HepG2 (cell line): ENCODE data around the gene ZNF148. TPM values are rescaled to one million over a fixed set of nuclear protein-coding genes. Genes with fewer than 3 reads are reported as not detected.

Source experiments
- ATAC-seq: fragments of 200-7000 bp; cut with Tn5 transposase; 3 replicates; pipeline ENCODE4 v1.9.1; 2020; ENCODE audit warnings: mild to moderate bottlenecking, moderate library complexity
- BruUV-seq: library from RNA; stranded (reverse); fragments of 400-500 nt; replicated peaks from 2 replicates; lab custom pipeline; 2021; lab: Mats Ljungman, UMichigan
- CTCF ChIA-PET: fragments of 300-600 bp; formaldehyde crosslinking; extraction: SDS; loops from one replicate; lab custom pipeline; 2021; ENCODE audit warnings: low total read pairs, inconsistent platforms, low intra/inter-chr PET ratio; lab: Yijun Ruan, JAX
- POLR2A ChIA-PET: fragments of 350-600 bp; sonication (Branson Sonifier 250); formaldehyde crosslinking; loops from one replicate; lab custom pipeline; 2020; ENCODE audit warnings: antibody characterized with exemption, inconsistent platforms; lab: Yijun Ruan, JAX
- DNase-seq: peaks from one replicate; pipeline ENCODE4 v3.0.0-alpha.2; 2015; ENCODE audit warnings: low spot score
- FAIRE-seq: peaks from 3 replicates; lab custom pipeline; 2011; peaks lifted over from hg19 to GRCh38; lab: Jason Lieb, UNC
- H2AFZ ChIP-seq: one replicate; pipeline ENCODE4 v1.6.1; 2011; ENCODE audit warnings: low read length, inconsistent platforms
- H3K27ac ChIP-seq: fragments of 300-600 bp; 3 replicates; pipeline ENCODE4 v1.8.0; 2011; ENCODE audit warnings: mixed run types, mild to moderate bottlenecking, mixed read lengths, low read length, inconsistent platforms; ENCODE audit not compliant: insufficient read depth; ENCODE audit errors: extremely low read length
- H3K27me3 ChIP-seq, 2 experiments: fragments of 200-600 bp in 1 of 2; 2 replicates in 1 of 2; 3 replicates in 1 of 2; pipeline versions ENCODE4 v1.6.0 to v1.8.0; 2011; ENCODE audit warnings: low read length in 2 of 2, mild to moderate bottlenecking in 2 of 2, moderate library complexity in 2 of 2, inconsistent platforms in 1 of 2; ENCODE audit not compliant: insufficient read depth in 2 of 2, control insufficient read depth in 1 of 2
- H3K36me3 ChIP-seq, 2 experiments: fragments of 200-600 bp in 1 of 2; replicated peaks in 1 of 2; 2 replicates in 1 of 2; 3 replicates in 1 of 2; pipeline versions ENCODE4 v1.5.1 to v1.8.0; 2011; ENCODE audit warnings: low read length in 2 of 2, inconsistent platforms in 1 of 2; ENCODE audit not compliant: insufficient read depth in 2 of 2, control insufficient read depth in 1 of 2
- H3K4me1 ChIP-seq: 2 replicates; pipeline ENCODE4 v1.5.1; 2012; ENCODE audit warnings: low read length, inconsistent platforms; ENCODE audit not compliant: insufficient read depth
- H3K4me2 ChIP-seq: 2 replicates; pipeline ENCODE4 v1.6.0; 2011; ENCODE audit warnings: low read depth, low read length, inconsistent platforms
- H3K4me3 ChIP-seq, 3 experiments: fragments of 200-600 bp in 1 of 3; sonication (generic), shearing (Covaris generic) in 1 of 3; replicated peaks in 1 of 3; 2 replicates each; pipeline ENCODE4 v1.5.1; 2011 to 2016; ENCODE audit warnings: low read length in 3 of 3, inconsistent platforms in 2 of 3, low read depth in 2 of 3, mild to moderate bottlenecking in 2 of 3, control low read depth in 1 of 3, mixed read lengths in 1 of 3; ENCODE audit not compliant: insufficient read depth in 1 of 3
- H3K79me2 ChIP-seq: one replicate; pipeline ENCODE4 v1.6.1; 2011; ENCODE audit warnings: low read length, inconsistent platforms; ENCODE audit not compliant: insufficient read depth
- H3K9ac ChIP-seq: 2 replicates; pipeline ENCODE4 v1.6.0; 2011; ENCODE audit warnings: mild to moderate bottlenecking, low read depth, low read length, inconsistent platforms; ENCODE audit not compliant: insufficient read depth
- H3K9me3 ChIP-seq: 2 replicates; pipeline ENCODE4 v1.5.1; 2012; ENCODE audit warnings: mild to moderate bottlenecking, low read length
- H4K20me1 ChIP-seq: 2 replicates; pipeline ENCODE4 v1.6.0; 2011; ENCODE audit warnings: inconsistent platforms, mild to moderate bottlenecking, low read length, moderate library complexity; ENCODE audit not compliant: insufficient read depth
- CCDC6 ChIP-seq: sonication (generic); formaldehyde crosslinking; IDR thresholded peaks from 2 replicates; pipeline ENCODE4 v1.8.1; 2022; ENCODE audit warnings: mild to moderate bottlenecking, missing genetic modification reagents, moderate library complexity
- DMAP1 ChIP-seq: IDR thresholded peaks from 2 replicates; pipeline ENCODE4 v1.6.1; 2016
- ETS1 ChIP-seq: sonication (generic); formaldehyde crosslinking; IDR thresholded peaks from 2 replicates; pipeline ENCODE4 v1.4.0; 2020; ENCODE audit warnings: missing genetic modification reagents
- PPARG ChIP-seq: conservative IDR thresholded peaks from 2 replicates; pipeline ENCODE4 v1.6.1; 2016; ENCODE audit warnings: missing biosample characterization, missing genetic modification reagents
- TEF ChIP-seq: sonication (generic); formaldehyde crosslinking; IDR thresholded peaks from 2 replicates; pipeline ENCODE4 v1.5.0; 2020; ENCODE audit warnings: missing genetic modification reagents
- ZIK1 ChIP-seq: sonication (generic); formaldehyde crosslinking; IDR thresholded peaks from 2 replicates; pipeline ENCODE4 v1.5.0; 2020; ENCODE audit warnings: mild to moderate bottlenecking, low read depth, missing genetic modification reagents, borderline replicate concordance
- ZKSCAN1 ChIP-seq: fragments of 150-350 bp; IDR thresholded peaks from 2 replicates; pipeline ENCODE4 v1.6.1; 2014; ENCODE audit warnings: low read length
- ZNF256 ChIP-seq: sonication (generic); formaldehyde crosslinking; conservative IDR thresholded peaks from 2 replicates; pipeline ENCODE4 v1.4.0; 2020; ENCODE audit warnings: missing genetic modification reagents
- ZNF292 ChIP-seq: sonication (generic); formaldehyde crosslinking; IDR thresholded peaks from 2 replicates; pipeline ENCODE4 v1.8.1; 2022; ENCODE audit warnings: mild to moderate bottlenecking, low read depth, missing genetic modification reagents, borderline replicate concordance
- ZNF44 ChIP-seq: sonication (generic); formaldehyde crosslinking; IDR thresholded peaks from 2 replicates; pipeline ENCODE4 v1.5.1; 2020; ENCODE audit warnings: mild to moderate bottlenecking, missing genetic modification reagents
- ZNF460 ChIP-seq: sonication (generic); formaldehyde crosslinking; IDR thresholded peaks from 2 replicates; pipeline ENCODE4 v1.5.1; 2020; ENCODE audit warnings: missing genetic modification reagents, mild to moderate bottlenecking, borderline replicate concordance
- ZNF790 ChIP-seq: sonication (generic); formaldehyde crosslinking; IDR thresholded peaks from 2 replicates; pipeline ENCODE4 v1.8.0; 2022; ENCODE audit warnings: missing genetic modification reagents, mild to moderate bottlenecking, borderline replicate concordance
- WGBS: methylation state at CpG from one replicate; pipeline ENCODE4 v1.1.6; 2017; ENCODE audit warnings: low lambda C conversion rate; 5-methylcytosine and 5-hydroxymethylcytosine counted together
- in situ Hi-C: cut with HindIII; loops from 2 replicates; pipeline ENCODE4 v1.10.0; 2017; ENCODE audit warnings: low pct_unique_long_range_greater_than_20kb; ENCODE audit not compliant: extremely low pct_ligation_motif_present
- intact Hi-C: fragments of 100-400 bp; cut with micrococcal nuclease; formaldehyde crosslinking; loops from one replicate; pipeline ENCODE4 v1.10.0; 2022; ENCODE audit not compliant: unreplicated experiment
- polyA plus RNA-seq, 8 experiments: library from polyadenylated mRNA; depleted of rRNA in 3 of 8; stranded (reverse) in 7 of 8; unstranded in 1 of 8; fragments of >200 nt; fragmentation: Illumina TruSeq in 4 of 8; extraction: Trizol in 4 of 8; gene quantifications; 2 replicates each; pipeline versions ENCODE4 v1.2.1 to v1.2.3, GENCODE V29; 2011 to 2016; ENCODE audit warnings: low read depth in 4 of 8, missing spikeins in 1 of 8, mixed read lengths in 1 of 8; ENCODE audit not compliant: insufficient read depth in 1 of 8
- total RNA-seq, 5 experiments: library from RNA; depleted of rRNA; stranded (reverse); fragments of >200 nt; fragmentation: Illumina TruSeq; extraction: Trizol; gene quantifications; 2 replicates each; pipeline ENCODE4 v1.2.3, GENCODE V29; 2016; ENCODE audit warnings: low read depth in 1 of 5

The ZNF148 gene
- total and polyA plus RNA-seq, 2 of the 13 experiments (the other 11 are each of a cell fraction or from before 2014, with no cell fraction given) = 10.6 to 36.1 TPM

- Histone ChIP-seq H3K4me2 (no peak overlapping the region), H3K4me1 (no peaks in the 10 kb centered on the region), H3K27ac (no peak overlapping the region), H3K9me3 (no peaks in the 10 kb centered on the region), H3K79me2 (no peaks in the 10 kb centered on the region)
- DNase-seq (no peak), ATAC-seq (no peak), FAIRE-seq (no peak)
- POLR2A ChIA-PET = no interaction called here
- TSS peak; percentile 20 for BruUV-seq
- CTCF ChIA-PET = no interaction called here
- no peak for TF ChIP-seq ZKSCAN1
- TF ChIP-seq ETS1 (CRISPR knock-in tag) = no peak
- TF ChIP-seq DMAP1 (CRISPR knock-in tag) = no peak
- TF ChIP-seq ZNF790 = no peak
- TF ChIP-seq TEF (CRISPR knock-in tag) = no peak
- no peak for TF ChIP-seq ZNF292 (CRISPR knock-in tag)
- no peak for TF ChIP-seq CCDC6
- no peak for TF ChIP-seq ZNF44 (CRISPR knock-in tag)
- TF ChIP-seq PPARG (CRISPR knock-in tag) = no peak
- TF ChIP-seq ZIK1 (CRISPR knock-in tag) = no peak
- no peak for TF ChIP-seq ZNF256 (CRISPR knock-in tag)
- TF ChIP-seq ZNF460 (CRISPR knock-in tag) = no peak
- TF ChIP-seq, all 625 proteins: peak for 0
- Histone ChIP-seq H2AFZ (no peak overlapping the region), H3K27me3 (no peaks in the 10 kb centered on the region; a peak in 1 of 5 replicates), H3K4me3 (no peak overlapping the region), H4K20me1 (no peaks in the 10 kb centered on the region), H3K9ac (no peak overlapping the region), H3K36me3 (peaks cover 3 to 23% of the 10 kb centered on the region in 2 experiments)
- intact Hi-C loops (no loop called here), in situ Hi-C loops (no loop called here)
- 93% methylated on average over 4 of the region's 4 CpGs for WGBS
Observed at GRCh38 chr3:125318167-125318865, 56.8 kb downstream of the ZNF148 start.
